Activated effector memory CD4-positive, alpha-beta T cell treated with Interleukin-2 at 50 U/mL for 16 hours (primary cell): ENCODE data around the gene TSHZ2.
"Not testable (repeated sequence)": the region's sequence is repeated elsewhere in the genome, so short reads cannot be mapped to it uniquely, and the experiment has no call there.

Experiments
- DNase-seq: peaks from one replicate; pipeline ENCODE4 v3.0.0-alpha.2; 2020

TSHZ2 gene

GRCh38 chr20:53533500-53533899 lies 561.3 kb downstream of the TSHZ2 start:
- DNase-seq: no peak

- DNase-seq: no peak
Observed at GRCh38 chr20:53534037-53534436, 561.9 kb downstream of the TSHZ2 start.

GRCh38 chr20:53535878-53536277 lies 563.7 kb downstream of the TSHZ2 start:
- no peak for DNase-seq

GRCh38 chr20:53536382-53536781 lies 564.2 kb downstream of the TSHZ2 start:
- DNase-seq: not testable (repeated sequence)

- DNase-seq: no peak
Observed at GRCh38 chr20:53539516-53539915, 567.4 kb downstream of the TSHZ2 start.
